ENCODE measurements around the gene RBPMS2.

Gene RBPMS2

GRCh38 chr15:64691896-64692565 is 83.4 kb downstream of the RBPMS2 start:
- no peak for DNase-seq (ENCODE audit: low spot score)

- no peak for DNase-seq (ENCODE audit: low spot score)
Measured at GRCh38 chr15:64690578-64691296, 84.7 kb downstream of the RBPMS2 start.

GRCh38 chr15:64690008-64690407 is 85.4 kb downstream of the RBPMS2 start:
- no peak for DNase-seq (ENCODE audit: low spot score)
